Panc1 (cell line): ENCODE data around the gene DNAL4. TPM values are rescaled to one million over a fixed set of nuclear protein-coding genes. Genes with fewer than 3 reads are reported as not detected.

Experiments used
- ATAC-seq: fragments of 200-7000 bp; cut with Tn5 transposase; 2 replicates; pipeline ENCODE4 v1.9.1; 2020; ENCODE audit warnings: mild to moderate bottlenecking, moderate library complexity
- BruUV-seq: library from RNA; stranded (reverse); fragments of 400-500 nt; replicated peaks from 2 replicates; lab custom pipeline; 2021; lab: Mats Ljungman, UMichigan
- CTCF ChIA-PET: fragments of 300-600 bp; sonication (Branson Sonifier 250); formaldehyde crosslinking; loops from one replicate; lab custom pipeline; 2022; ENCODE audit warnings: antibody characterized with exemption; lab: Charles Lee
- POLR2A ChIA-PET: fragments of 300-600 bp; sonication (Branson Sonifier 250); formaldehyde crosslinking; loops from one replicate; lab custom pipeline; 2022; ENCODE audit warnings: antibody characterized with exemption; lab: Charles Lee
- DNase-seq: peaks from one replicate; pipeline ENCODE4 v3.0.0-alpha.2; 2010; ENCODE audit warnings: low read depth, low spot score
- H3K27ac ChIP-seq: 2 replicates; pipeline ENCODE4 v1.5.1; 2011; ENCODE audit warnings: mild to moderate bottlenecking, low read length, inconsistent platforms
- H3K27me3 ChIP-seq: fragments of 200-500 bp; sonication (Bioruptor generic); 2 replicates; pipeline ENCODE4 v1.6.0; 2014; ENCODE audit warnings: low read length, inconsistent platforms; ENCODE audit not compliant: control insufficient read depth, insufficient read depth
- H3K36me3 ChIP-seq: fragments of 200-500 bp; sonication (Bioruptor generic); 2 replicates; pipeline ENCODE4 v1.5.1; 2014; ENCODE audit warnings: inconsistent platforms, mild to moderate bottlenecking, low read length, moderate library complexity; ENCODE audit not compliant: control insufficient read depth, insufficient read depth
- H3K4me1 ChIP-seq: 2 replicates; pipeline ENCODE4 v1.5.1; 2011; ENCODE audit warnings: inconsistent platforms, mild to moderate bottlenecking, low read length, moderate library complexity; ENCODE audit not compliant: control insufficient read depth, insufficient read depth
- H3K4me3 ChIP-seq, 2 experiments: 2 replicates each; pipeline ENCODE4 v1.5.1; 2011 to 2012; ENCODE audit warnings: low read depth in 2 of 2, low read length in 2 of 2, mild to moderate bottlenecking in 2 of 2, inconsistent platforms in 1 of 2, moderate library complexity in 1 of 2
- H3K9me3 ChIP-seq: fragments of 200-500 bp; sonication (Bioruptor generic); 2 replicates; pipeline ENCODE4 v1.5.1; 2014; ENCODE audit warnings: low read depth, mild to moderate bottlenecking, inconsistent platforms, low read length, moderate library complexity; ENCODE audit not compliant: control insufficient read depth, insufficient read depth
- POLR2AphosphoS5 ChIP-seq: IDR thresholded peaks from 2 replicates; pipeline ENCODE4 v1.6.1; 2012; ENCODE audit warnings: mild to moderate bottlenecking, low read depth, low read length, moderate library complexity
- REST ChIP-seq, 2 experiments: IDR thresholded peaks; 2 replicates each; pipeline ENCODE4 v1.6.1; 2011 to 2012; ENCODE audit warnings: low read depth in 2 of 2, control low read depth in 1 of 2, low read length in 1 of 2, mild to moderate bottlenecking in 1 of 2, moderate library complexity in 1 of 2; ENCODE audit not compliant: insufficient read depth in 1 of 2
- SIN3A ChIP-seq: IDR thresholded peaks from 2 replicates; pipeline ENCODE4 v1.6.1; 2012; ENCODE audit warnings: low read depth, mild to moderate bottlenecking, low read length, moderate library complexity, borderline replicate concordance; ENCODE audit not compliant: insufficient read depth
- TCF7L2 ChIP-seq: IDR thresholded peaks from 2 replicates; pipeline ENCODE4 v1.6.1; 2011; ENCODE audit warnings: mild to moderate bottlenecking, low read depth, low read length, inconsistent platforms
- in situ Hi-C: cut with HindIII; loops from 2 replicates; pipeline ENCODE4 v1.10.0; 2016; ENCODE audit warnings: low sequenced_read_pairs, low pct_unique_long_range_greater_than_20kb
- intact Hi-C: fragments of 100-400 bp; cut with micrococcal nuclease; formaldehyde crosslinking; loops from one replicate; pipeline ENCODE4 v1.10.0; 2022; ENCODE audit not compliant: unreplicated experiment
- total RNA-seq: library from RNA; stranded (reverse); gene quantifications from one replicate; pipeline ENCODE4 v1.2.1, GENCODE V29; 2021; ENCODE audit not compliant: unreplicated experiment
- TF ChIP-seq, protein P1 (sequence below): fragments of 450-650 bp; IDR thresholded peaks from 2 replicates; pipeline ENCODE4 v1.5.1; 2017; ENCODE audit warnings: mild to moderate bottlenecking

Gene DNAL4
- total RNA-seq, 1 experiment from 2014 or later: 10.5 TPM

DNA sequence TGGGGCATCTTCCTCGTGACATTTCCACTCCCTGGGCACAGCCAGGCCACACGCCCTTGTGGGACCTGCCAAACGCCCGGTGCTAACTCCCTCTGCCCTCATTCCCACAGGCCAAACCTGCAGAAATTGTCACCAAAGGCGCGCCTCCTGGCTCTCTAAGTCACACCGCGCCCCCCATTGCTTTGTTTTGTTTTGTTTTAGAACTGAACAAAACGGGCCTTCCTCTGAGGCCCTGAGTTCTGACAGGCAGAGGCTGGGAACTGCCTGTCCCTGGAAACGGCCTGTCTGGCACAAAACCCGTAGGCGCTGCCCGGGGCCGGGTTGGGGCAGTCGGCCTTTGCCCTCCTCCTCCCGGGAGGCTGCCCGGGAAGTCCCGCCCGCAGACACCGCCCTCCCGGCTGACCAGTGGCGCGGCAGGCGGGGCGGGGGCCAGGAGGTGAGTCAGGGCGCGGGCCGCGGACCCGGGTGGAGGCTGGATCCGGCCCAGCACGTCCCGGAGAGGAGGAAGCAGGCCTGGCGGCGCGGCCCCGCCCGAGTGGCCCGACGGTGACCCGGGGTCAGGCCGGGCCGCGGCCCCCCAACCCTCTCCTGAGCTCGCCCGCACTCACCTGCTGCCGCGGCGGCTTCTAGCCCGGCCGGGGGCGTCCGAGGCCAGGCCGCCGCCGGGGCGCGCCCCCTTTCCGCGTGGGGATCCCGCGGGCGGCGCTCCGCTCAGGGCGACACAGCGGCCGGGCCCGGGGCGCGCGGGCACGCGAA, 38.6 kb downstream of the DNAL4 start:
- ChIA-PET POLR2A (no interaction called here), CTCF (no interaction called here)
- ATAC-seq: peak; percentile 89
- TF ChIP-seq REST (IDR thresholded peaks at IDR 0.05; ENCODE audit: insufficient read depth in 1 of 2, low read depth in 2 of 2, low read length in 1 of 2) (no peak), TCF7L2 (no peak), POLR2AphosphoS5 (no peak), SIN3A (no peak)
- TF ChIP-seq, protein P1, sequence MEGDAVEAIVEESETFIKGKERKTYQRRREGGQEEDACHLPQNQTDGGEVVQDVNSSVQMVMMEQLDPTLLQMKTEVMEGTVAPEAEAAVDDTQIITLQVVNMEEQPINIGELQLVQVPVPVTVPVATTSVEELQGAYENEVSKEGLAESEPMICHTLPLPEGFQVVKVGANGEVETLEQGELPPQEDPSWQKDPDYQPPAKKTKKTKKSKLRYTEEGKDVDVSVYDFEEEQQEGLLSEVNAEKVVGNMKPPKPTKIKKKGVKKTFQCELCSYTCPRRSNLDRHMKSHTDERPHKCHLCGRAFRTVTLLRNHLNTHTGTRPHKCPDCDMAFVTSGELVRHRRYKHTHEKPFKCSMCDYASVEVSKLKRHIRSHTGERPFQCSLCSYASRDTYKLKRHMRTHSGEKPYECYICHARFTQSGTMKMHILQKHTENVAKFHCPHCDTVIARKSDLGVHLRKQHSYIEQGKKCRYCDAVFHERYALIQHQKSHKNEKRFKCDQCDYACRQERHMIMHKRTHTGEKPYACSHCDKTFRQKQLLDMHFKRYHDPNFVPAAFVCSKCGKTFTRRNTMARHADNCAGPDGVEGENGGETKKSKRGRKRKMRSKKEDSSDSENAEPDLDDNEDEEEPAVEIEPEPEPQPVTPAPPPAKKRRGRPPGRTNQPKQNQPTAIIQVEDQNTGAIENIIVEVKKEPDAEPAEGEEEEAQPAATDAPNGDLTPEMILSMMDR: no peak
- Histone ChIP-seq H3K27ac (peak overlapping the region; percentile 79), H3K36me3 (no peaks in the 10 kb centered on the region), H3K4me3 (peak overlapping the region; percentile 61 to 68), H3K9me3 (no peaks in the 10 kb centered on the region), H3K4me1 (peaks cover 9% of the 10 kb centered on the region; the same call in 1 of the 2 replicates), H3K27me3 (no peaks in the 10 kb centered on the region)
- BruUV-seq: no TSS peak
- intact Hi-C loops: no loop called here
- in situ Hi-C loops: no loop called here
- DNase-seq: no peak

- Histone ChIP-seq H3K36me3 (no peaks in the 10 kb centered on the region), H3K9me3 (no peaks in the 10 kb centered on the region), H3K4me3 (peak overlapping the region; percentile 61 to 68), H3K27me3 (no peaks in the 10 kb centered on the region), H3K4me1 (peaks cover 9% of the 10 kb centered on the region; the same call in 1 of the 2 replicates), H3K27ac (peak overlapping the region; percentile 79)
- BruUV-seq: no TSS peak
- ChIA-PET POLR2A (no interaction called here), CTCF (no interaction called here)
- ATAC-seq (no peak), DNase-seq (no peak)
- intact Hi-C loops (no loop called here), in situ Hi-C loops (no loop called here)
- TF ChIP-seq REST (IDR thresholded peaks at IDR 0.05; ENCODE audit: insufficient read depth in 1 of 2, low read depth in 2 of 2, low read length in 1 of 2) (no peak), SIN3A (no peak), POLR2AphosphoS5 (no peak), TCF7L2 (no peak)
- TF ChIP-seq, protein P1: no peak
Measured at GRCh38 chr22:38754751-38755154, 39.2 kb downstream of the DNAL4 start.
